HEK293 (cell line): ENCODE measurements around the gene TKT.

ENCODE experiments used
- CTCF ChIA-PET: fragments of 350-600 bp; formaldehyde crosslinking; extraction: SDS; loops from one replicate; lab custom pipeline; 2021; ENCODE audit warnings: antibody characterized with exemption; lab: Yijun Ruan, JAX
- POLR2A ChIA-PET: fragments of 300-600 bp; formaldehyde crosslinking; extraction: SDS; loops from one replicate; lab custom pipeline; 2020; ENCODE audit warnings: antibody characterized with exemption, inconsistent platforms; lab: Yijun Ruan, JAX
- H3K27ac ChIP-seq: fragments of 200-500 bp; sonication (Bioruptor generic); 2 replicates; pipeline ENCODE4 v1.5.1; 2014; ENCODE audit warnings: low read depth, low read length, control low read depth, inconsistent platforms; ENCODE audit errors: extremely low read depth
- H3K36me3 ChIP-seq, 2 experiments: fragments of 200-500 bp in 1 of 2; sonication (Bioruptor generic) in 1 of 2; 1 replicate in 1 of 2; 2 replicates in 1 of 2; pipeline ENCODE4 v1.5.1; 2014 to 2017; ENCODE audit warnings: inconsistent platforms in 2 of 2, low read length in 2 of 2; ENCODE audit not compliant: control insufficient read depth in 2 of 2, insufficient read depth in 1 of 2
- H3K4me1 ChIP-seq: fragments of 200-500 bp; sonication (Bioruptor generic); 2 replicates; pipeline ENCODE4 v1.5.1; 2014; ENCODE audit warnings: mild to moderate bottlenecking, low read length, inconsistent platforms; ENCODE audit not compliant: control insufficient read depth, insufficient read depth
- H3K4me3 ChIP-seq: 2 replicates; pipeline ENCODE4 v1.5.1; 2011; ENCODE audit warnings: low read depth, mild to moderate bottlenecking, control low read depth, low read length, moderate library complexity
- H3K9me3 ChIP-seq: fragments of 200-500 bp; sonication (Bioruptor generic); 2 replicates; pipeline ENCODE4 v1.5.1; 2014; ENCODE audit warnings: low read depth, low read length, inconsistent platforms; ENCODE audit not compliant: control insufficient read depth, insufficient read depth
- FEZF1 ChIP-seq: fragments of 450-650 bp; formaldehyde crosslinking; IDR thresholded peaks from 2 replicates; pipeline ENCODE4 v1.5.1; 2016; ENCODE audit warnings: missing biosample characterization, missing genetic modification characterization
- GFI1B ChIP-seq: fragments of 450-650 bp; formaldehyde crosslinking; IDR thresholded peaks from 2 replicates; pipeline ENCODE4 v1.5.1; 2016; ENCODE audit warnings: missing biosample characterization, missing genetic modification characterization
- HOXD13 ChIP-seq: sonication (generic); formaldehyde crosslinking; IDR thresholded peaks from 2 replicates; pipeline ENCODE4 v1.8.0; 2022; ENCODE audit warnings: missing genetic modification reagents, borderline replicate concordance
- PRDM1 ChIP-seq: fragments of 450-650 bp; formaldehyde crosslinking; IDR thresholded peaks from 2 replicates; pipeline ENCODE4; 2016; ENCODE audit warnings: missing biosample characterization, missing genetic modification characterization
- SCRT2 ChIP-seq: fragments of 450-650 bp; formaldehyde crosslinking; IDR thresholded peaks from 2 replicates; pipeline ENCODE4 v1.5.1; 2016; ENCODE audit warnings: missing biosample characterization, missing genetic modification characterization
- TCF7L2 ChIP-seq: IDR thresholded peaks from 2 replicates; pipeline ENCODE4 v1.6.1; 2011; ENCODE audit warnings: low read depth, mild to moderate bottlenecking, inconsistent platforms, low read length, moderate library complexity, borderline replicate concordance
- YY1 ChIP-seq: fragments of 450-650 bp; formaldehyde crosslinking; IDR thresholded peaks from 2 replicates; pipeline ENCODE4 v1.5.1; 2018; ENCODE audit warnings: missing biosample characterization, missing genetic modification characterization
- ZFP41 ChIP-seq: fragments of 450-650 bp; formaldehyde crosslinking; IDR thresholded peaks from 2 replicates; pipeline ENCODE4 v1.5.1; 2016; ENCODE audit warnings: missing biosample characterization, missing genetic modification characterization, borderline replicate concordance
- ZIC2 ChIP-seq: fragments of 450-650 bp; formaldehyde crosslinking; IDR thresholded peaks from 2 replicates; pipeline ENCODE4 v1.5.1; 2016; ENCODE audit warnings: missing biosample characterization, missing genetic modification characterization
- ZNF112 ChIP-seq: fragments of 450-650 bp; formaldehyde crosslinking; IDR thresholded peaks from 2 replicates; pipeline ENCODE4 v1.5.0; 2017; ENCODE audit warnings: missing biosample characterization, missing genetic modification characterization
- ZNF214 ChIP-seq: fragments of 450-650 bp; formaldehyde crosslinking; IDR thresholded peaks from 2 replicates; pipeline ENCODE4 v1.5.1; 2017; ENCODE audit warnings: missing biosample characterization, mild to moderate bottlenecking, missing genetic modification characterization, borderline replicate concordance
- ZNF311 ChIP-seq: fragments of 450-650 bp; formaldehyde crosslinking; IDR thresholded peaks from 2 replicates; pipeline ENCODE4 v1.5.1; 2017; ENCODE audit warnings: missing biosample characterization, missing genetic modification characterization, borderline replicate concordance
- ZNF335 ChIP-seq: fragments of 450-650 bp; formaldehyde crosslinking; conservative IDR thresholded peaks from 2 replicates; pipeline ENCODE4 v1.5.1; 2016; ENCODE audit warnings: missing biosample characterization, missing genetic modification characterization
- ZNF354C ChIP-seq: fragments of 450-650 bp; formaldehyde crosslinking; IDR thresholded peaks from 2 replicates; pipeline ENCODE4 v1.5.1; 2016; ENCODE audit warnings: missing biosample characterization, missing genetic modification characterization, low read depth, borderline replicate concordance
- ZNF37A ChIP-seq: fragments of 450-650 bp; IDR thresholded peaks from 2 replicates; pipeline ENCODE4 v1.5.1; 2018; ENCODE audit warnings: missing biosample characterization, missing genetic modification characterization
- ZNF621 ChIP-seq: fragments of 450-650 bp; formaldehyde crosslinking; IDR thresholded peaks from 2 replicates; pipeline ENCODE4 v1.5.1; 2017; ENCODE audit warnings: missing biosample characterization, missing genetic modification characterization
- ZNF792 ChIP-seq: fragments of 450-650 bp; formaldehyde crosslinking; IDR thresholded peaks from 2 replicates; pipeline ENCODE4 v1.5.1; 2016; ENCODE audit warnings: missing biosample characterization, missing genetic modification characterization
- TF ChIP-seq, protein P1 (sequence below): fragments of 450-650 bp; formaldehyde crosslinking; IDR thresholded peaks from 2 replicates; pipeline ENCODE4 v1.5.1; 2016; ENCODE audit warnings: missing biosample characterization, missing genetic modification characterization, low read depth
- TF ChIP-seq, protein P2 (sequence below): fragments of 450-650 bp; formaldehyde crosslinking; IDR thresholded peaks from 2 replicates; pipeline ENCODE4 v1.5.1; 2016; ENCODE audit warnings: missing biosample characterization, missing genetic modification characterization

The TKT gene

DNA sequence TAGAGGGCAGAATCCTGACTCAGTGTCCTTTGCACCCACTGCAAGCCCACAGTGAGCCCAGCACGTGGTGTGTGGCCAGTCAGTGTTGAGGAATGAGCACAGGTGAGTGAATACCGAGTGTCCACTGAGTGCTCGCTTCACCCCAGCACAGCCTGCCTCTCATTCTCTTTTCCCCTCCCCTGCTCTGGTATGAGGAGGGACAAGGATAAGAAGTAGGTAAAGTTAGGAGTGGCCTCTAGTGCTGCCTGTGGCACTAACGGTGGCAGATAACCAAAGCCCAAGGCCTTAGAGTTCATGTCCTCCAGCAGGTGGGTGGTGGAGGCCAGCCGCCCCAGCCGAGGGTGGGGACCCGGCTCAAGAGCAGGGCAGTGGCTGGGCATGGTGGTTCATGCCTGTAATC is 56.8 kb downstream of the TKT start:
- no peaks in the 10 kb centered on the region for H3K4me1 ChIP-seq
- H3K4me3 ChIP-seq, result no peak overlapping the region
- TF ChIP-seq ZIC2 (tag by site-specific recombination) (no peak), PRDM1 (no peak), ZNF354C (tag by site-specific recombination) (no peak), ZNF792 (tag by site-specific recombination) (no peak), SCRT2 (no peak), GFI1B (tag by site-specific recombination) (no peak), FEZF1 (no peak), ZNF621 (tag by site-specific recombination) (no peak)
- TF ChIP-seq, protein P1, sequence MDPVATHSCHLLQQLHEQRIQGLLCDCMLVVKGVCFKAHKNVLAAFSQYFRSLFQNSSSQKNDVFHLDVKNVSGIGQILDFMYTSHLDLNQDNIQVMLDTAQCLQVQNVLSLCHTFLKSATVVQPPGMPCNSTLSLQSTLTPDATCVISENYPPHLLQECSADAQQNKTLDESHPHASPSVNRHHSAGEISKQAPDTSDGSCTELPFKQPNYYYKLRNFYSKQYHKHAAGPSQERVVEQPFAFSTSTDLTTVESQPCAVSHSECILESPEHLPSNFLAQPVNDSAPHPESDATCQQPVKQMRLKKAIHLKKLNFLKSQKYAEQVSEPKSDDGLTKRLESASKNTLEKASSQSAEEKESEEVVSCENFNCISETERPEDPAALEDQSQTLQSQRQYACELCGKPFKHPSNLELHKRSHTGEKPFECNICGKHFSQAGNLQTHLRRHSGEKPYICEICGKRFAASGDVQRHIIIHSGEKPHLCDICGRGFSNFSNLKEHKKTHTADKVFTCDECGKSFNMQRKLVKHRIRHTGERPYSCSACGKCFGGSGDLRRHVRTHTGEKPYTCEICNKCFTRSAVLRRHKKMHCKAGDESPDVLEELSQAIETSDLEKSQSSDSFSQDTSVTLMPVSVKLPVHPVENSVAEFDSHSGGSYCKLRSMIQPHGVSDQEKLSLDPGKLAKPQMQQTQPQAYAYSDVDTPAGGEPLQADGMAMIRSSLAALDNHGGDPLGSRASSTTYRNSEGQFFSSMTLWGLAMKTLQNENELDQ (tag by site-specific recombination), result no peak
- POLR2A ChIA-PET, result no interaction called here
- H3K9me3 ChIP-seq, result no peaks in the 10 kb centered on the region
- H3K27ac ChIP-seq, result no peak overlapping the region
- CTCF ChIA-PET, result interaction anchor here (0.6 to 1.6 kb wide), 6 partner anchors 64 to 1045 kb away, joined by 3 to 6 read pairs (median 4); no protein-coding TSS in a partner anchor
- H3K36me3 ChIP-seq, result peaks cover 0 to 49% of the 10 kb centered on the region in 2 experiments; a peak in 1 of 3 replicates

DNA sequence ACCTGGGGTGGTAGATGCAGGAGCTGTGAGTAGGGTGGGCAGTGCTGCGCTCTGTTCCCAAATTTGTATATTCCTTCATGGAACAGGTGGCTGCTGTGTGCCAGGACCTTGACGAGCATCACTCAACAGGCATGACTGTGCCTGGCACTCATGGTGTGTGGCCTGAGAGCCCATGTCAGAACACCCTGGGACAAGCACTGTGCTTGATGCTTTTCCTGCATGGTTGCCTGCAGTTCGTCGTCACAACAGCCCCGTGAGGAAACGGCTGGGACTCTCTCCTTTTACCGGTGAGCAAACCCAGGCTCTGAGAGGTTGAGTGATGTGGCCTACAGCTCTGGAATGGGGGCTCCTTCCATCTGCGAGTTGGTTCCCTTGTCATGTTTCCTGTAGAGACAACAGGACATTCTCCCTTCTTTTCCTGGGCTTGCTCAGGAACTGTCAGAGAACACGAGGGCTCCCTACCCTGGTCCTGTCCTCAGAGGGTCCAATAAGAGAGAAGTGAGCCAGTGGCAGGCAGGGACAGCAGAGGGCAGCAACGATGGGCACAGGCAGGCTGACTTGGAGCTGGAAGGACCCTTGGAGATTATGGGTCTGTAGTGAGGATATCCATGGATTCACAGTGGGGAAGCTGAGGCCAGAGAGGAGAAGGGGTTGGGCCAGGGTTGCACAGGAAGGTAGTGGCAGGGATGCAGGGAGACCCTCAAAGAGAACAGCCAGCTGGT is 57.4 kb downstream of the TKT start:
- TF ChIP-seq ZNF37A (tag by site-specific recombination) (no peak), SCRT2 (peak; percentile 51; the same call in 1 of the 2 replicates)
- TF ChIP-seq, protein P2, sequence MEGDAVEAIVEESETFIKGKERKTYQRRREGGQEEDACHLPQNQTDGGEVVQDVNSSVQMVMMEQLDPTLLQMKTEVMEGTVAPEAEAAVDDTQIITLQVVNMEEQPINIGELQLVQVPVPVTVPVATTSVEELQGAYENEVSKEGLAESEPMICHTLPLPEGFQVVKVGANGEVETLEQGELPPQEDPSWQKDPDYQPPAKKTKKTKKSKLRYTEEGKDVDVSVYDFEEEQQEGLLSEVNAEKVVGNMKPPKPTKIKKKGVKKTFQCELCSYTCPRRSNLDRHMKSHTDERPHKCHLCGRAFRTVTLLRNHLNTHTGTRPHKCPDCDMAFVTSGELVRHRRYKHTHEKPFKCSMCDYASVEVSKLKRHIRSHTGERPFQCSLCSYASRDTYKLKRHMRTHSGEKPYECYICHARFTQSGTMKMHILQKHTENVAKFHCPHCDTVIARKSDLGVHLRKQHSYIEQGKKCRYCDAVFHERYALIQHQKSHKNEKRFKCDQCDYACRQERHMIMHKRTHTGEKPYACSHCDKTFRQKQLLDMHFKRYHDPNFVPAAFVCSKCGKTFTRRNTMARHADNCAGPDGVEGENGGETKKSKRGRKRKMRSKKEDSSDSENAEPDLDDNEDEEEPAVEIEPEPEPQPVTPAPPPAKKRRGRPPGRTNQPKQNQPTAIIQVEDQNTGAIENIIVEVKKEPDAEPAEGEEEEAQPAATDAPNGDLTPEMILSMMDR (tag by site-specific recombination), result peak; percentile 41; the same call in 1 of the 2 replicates
- Histone ChIP-seq H3K4me3 (no peak overlapping the region), H3K4me1 (no peaks in the 10 kb centered on the region), H3K27ac (no peak overlapping the region), H3K36me3 (peaks cover 0 to 49% of the 10 kb centered on the region in 2 experiments; a peak in 1 of 3 replicates), H3K9me3 (no peaks in the 10 kb centered on the region)
- ChIA-PET CTCF (interaction anchor here (0.6 to 1.6 kb wide), 4 partner anchors 20 to 88 kb away, joined by 3 to 5 read pairs (median 4); no protein-coding TSS in a partner anchor), POLR2A (no interaction called here)

DNA sequence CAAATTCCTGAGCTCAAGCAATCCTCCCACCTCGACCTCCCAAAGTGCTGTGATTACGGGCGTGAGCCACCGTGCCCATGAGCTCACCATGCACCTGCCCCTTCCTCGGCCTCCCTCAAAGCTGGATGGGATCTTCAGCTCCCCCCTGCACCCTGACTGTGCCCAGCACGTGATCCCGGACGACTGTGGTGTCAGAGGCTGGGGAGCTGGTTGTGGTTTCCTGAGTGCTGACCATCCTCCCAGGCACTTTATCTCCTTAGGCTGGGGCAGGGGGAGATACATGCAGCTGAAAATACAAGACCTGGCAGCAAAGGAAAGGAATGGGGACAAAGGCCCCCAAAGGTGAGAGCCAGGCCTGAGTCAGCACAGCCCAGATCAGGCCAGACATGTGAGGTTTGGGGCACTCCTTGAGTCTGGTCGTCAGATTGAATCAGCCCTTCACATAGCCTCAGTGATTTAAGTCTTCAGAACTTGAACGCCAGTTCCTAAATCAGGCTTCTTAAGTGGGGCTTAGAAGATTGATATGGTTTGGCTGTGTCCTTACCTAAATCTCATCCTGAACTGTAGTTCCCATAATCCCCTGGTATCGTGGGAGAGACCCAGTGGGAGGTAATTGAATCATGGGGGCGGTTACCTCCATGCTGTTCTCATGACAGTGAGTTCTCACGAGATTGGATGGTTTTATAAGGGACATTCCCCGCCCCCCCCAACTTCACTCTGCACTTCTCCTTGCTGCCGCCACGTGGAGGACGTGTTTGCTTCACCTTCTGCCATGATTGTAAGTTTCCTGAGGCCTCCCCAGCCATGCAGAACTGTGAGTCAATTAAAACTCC is 59.0 kb downstream of the TKT start:
- POLR2A ChIA-PET, result interaction anchor here (0.7 kb wide), 1 partner anchor 62 kb away, joined by 4 read pairs; no protein-coding TSS in a partner anchor
- Histone ChIP-seq H3K9me3 (no peaks in the 10 kb centered on the region), H3K4me3 (no peak overlapping the region), H3K4me1 (no peaks in the 10 kb centered on the region), H3K36me3 (peaks cover 0 to 42% of the 10 kb centered on the region in 2 experiments; a peak in 1 of 3 replicates), H3K27ac (no peak overlapping the region)
- CTCF ChIA-PET, result interaction anchor here (0.5 to 2.9 kb wide), 33 partner anchors 11 to 1215 kb away, joined by 3 to 54 read pairs (median 4); partner anchors contain the start of gene DCP1A
- no peak for TF ChIP-seq TCF7L2
- TF ChIP-seq, protein P2 (tag by site-specific recombination), result no peak
- no peak for TF ChIP-seq ZNF311 (tag by site-specific recombination)
- TF ChIP-seq HOXD13 (CRISPR knock-in tag), result no peak
- TF ChIP-seq ZNF214, result no peak
- TF ChIP-seq ZNF112 (tag by site-specific recombination), result no peak
- TF ChIP-seq YY1 (tag by site-specific recombination), result no peak
- TF ChIP-seq ZFP41, result no peak
- no peak for TF ChIP-seq ZNF335 (tag by site-specific recombination)
